ENCODE data around the gene BLMH. TPM values are rescaled to one million over a fixed set of nuclear protein-coding genes. Genes with fewer than 3 reads are reported as not detected.

The BLMH gene
- polyA plus RNA-seq, 1 experiment = 10.7 TPM

DNA sequence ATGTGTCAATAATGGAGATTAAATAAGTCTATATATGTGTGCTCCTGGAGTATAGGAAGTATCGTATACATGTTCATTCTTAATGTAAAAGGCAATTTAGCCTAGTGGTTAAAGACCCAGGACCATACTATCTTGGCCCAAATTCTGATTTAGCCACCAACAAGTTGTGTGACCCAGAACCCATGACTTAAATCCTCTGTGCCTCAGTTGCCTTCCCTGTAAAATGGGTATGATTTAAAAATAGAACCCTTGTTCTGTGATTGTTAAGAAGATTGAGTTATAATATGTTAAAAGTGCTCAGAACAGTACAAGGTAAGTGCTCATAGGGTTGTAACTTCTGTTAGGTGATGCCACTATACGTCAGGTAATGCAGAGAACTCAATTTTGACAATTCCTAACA, 18.8 kb upstream of the BLMH start:
- ChIA-PET CTCF (no interaction called here), POLR2A (no interaction called here)
- Histone ChIP-seq H3K4me3 (ENCODE audit: low read depth, low read length) (no peak overlapping the region), H3K27me3 (ENCODE audit: control insufficient read depth, insufficient read depth, low read length) (no peaks in the 10 kb centered on the region), H3K36me3 (ENCODE audit: control insufficient read depth, insufficient read depth, low read length) (no peaks in the 10 kb centered on the region)
- DNase-seq (ENCODE audit: low read depth) = no peak
- TF ChIP-seq, protein P1, sequence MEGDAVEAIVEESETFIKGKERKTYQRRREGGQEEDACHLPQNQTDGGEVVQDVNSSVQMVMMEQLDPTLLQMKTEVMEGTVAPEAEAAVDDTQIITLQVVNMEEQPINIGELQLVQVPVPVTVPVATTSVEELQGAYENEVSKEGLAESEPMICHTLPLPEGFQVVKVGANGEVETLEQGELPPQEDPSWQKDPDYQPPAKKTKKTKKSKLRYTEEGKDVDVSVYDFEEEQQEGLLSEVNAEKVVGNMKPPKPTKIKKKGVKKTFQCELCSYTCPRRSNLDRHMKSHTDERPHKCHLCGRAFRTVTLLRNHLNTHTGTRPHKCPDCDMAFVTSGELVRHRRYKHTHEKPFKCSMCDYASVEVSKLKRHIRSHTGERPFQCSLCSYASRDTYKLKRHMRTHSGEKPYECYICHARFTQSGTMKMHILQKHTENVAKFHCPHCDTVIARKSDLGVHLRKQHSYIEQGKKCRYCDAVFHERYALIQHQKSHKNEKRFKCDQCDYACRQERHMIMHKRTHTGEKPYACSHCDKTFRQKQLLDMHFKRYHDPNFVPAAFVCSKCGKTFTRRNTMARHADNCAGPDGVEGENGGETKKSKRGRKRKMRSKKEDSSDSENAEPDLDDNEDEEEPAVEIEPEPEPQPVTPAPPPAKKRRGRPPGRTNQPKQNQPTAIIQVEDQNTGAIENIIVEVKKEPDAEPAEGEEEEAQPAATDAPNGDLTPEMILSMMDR (IDR thresholded peaks at IDR 0.05; ENCODE audit: insufficient read depth, low read depth, low read length) = no peak

- Histone ChIP-seq H3K36me3 (ENCODE audit: control insufficient read depth, insufficient read depth, low read length) (no peaks in the 10 kb centered on the region), H3K4me3 (ENCODE audit: low read depth, low read length) (no peak overlapping the region), H3K27me3 (ENCODE audit: control insufficient read depth, insufficient read depth, low read length) (no peaks in the 10 kb centered on the region)
- peak; percentile 5 for DNase-seq (ENCODE audit: low read depth)
- TF ChIP-seq, protein P1 (IDR thresholded peaks at IDR 0.05; ENCODE audit: insufficient read depth, low read depth, low read length) = no peak
- CTCF ChIA-PET = interaction anchor here (0.7 kb wide), 1 partner anchor 13 kb away, joined by 3 read pairs; no protein-coding TSS in a partner anchor
- POLR2A ChIA-PET = no interaction called here
Measured at GRCh38 chr17:30309591-30309990, 17.8 kb upstream of the BLMH start.

DNA sequence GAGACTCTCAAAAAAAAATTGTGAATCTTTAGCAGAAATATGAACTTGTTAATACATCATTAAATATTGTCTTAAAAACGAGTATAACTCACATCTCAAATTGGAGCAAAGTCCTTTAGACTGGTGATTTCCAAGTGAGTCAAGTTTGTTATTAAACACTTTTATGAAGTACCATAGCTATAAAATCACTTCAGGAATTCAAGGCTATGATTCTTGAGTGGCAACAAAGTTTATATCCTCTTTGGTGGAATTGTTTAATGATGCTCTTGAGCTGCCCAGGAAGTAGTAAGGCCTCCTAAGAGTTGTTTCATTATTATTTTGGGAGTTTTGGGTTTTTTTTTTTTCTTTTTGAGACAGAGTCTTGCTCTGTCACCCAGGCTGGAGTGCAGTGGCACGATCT, 16.7 kb upstream of the BLMH start:
- ChIA-PET CTCF (interaction anchor here (0.7 to 1.4 kb wide), 2 partner anchors 10 to 12 kb away, joined by 3 read pairs; no protein-coding TSS in a partner anchor), POLR2A (no interaction called here)
- Histone ChIP-seq H3K36me3 (ENCODE audit: control insufficient read depth, insufficient read depth, low read length) (no peaks in the 10 kb centered on the region), H3K4me3 (ENCODE audit: low read depth, low read length) (no peak overlapping the region), H3K27me3 (ENCODE audit: control insufficient read depth, insufficient read depth, low read length) (no peaks in the 10 kb centered on the region)
- peak; percentile 9 for DNase-seq (ENCODE audit: low read depth)
- TF ChIP-seq, protein P1 (IDR thresholded peaks at IDR 0.05; ENCODE audit: insufficient read depth, low read depth, low read length) = no peak

GRCh38 chr17:30304778-30305177, 13.0 kb upstream of the BLMH start:
- TF ChIP-seq, protein P1 (IDR thresholded peaks at IDR 0.05; ENCODE audit: insufficient read depth, low read depth, low read length) = no peak
- Histone ChIP-seq H3K4me3 (ENCODE audit: low read depth, low read length) (no peak overlapping the region), H3K27me3 (ENCODE audit: control insufficient read depth, insufficient read depth, low read length) (no peaks in the 10 kb centered on the region), H3K36me3 (ENCODE audit: control insufficient read depth, insufficient read depth, low read length) (no peaks in the 10 kb centered on the region)
- ChIA-PET POLR2A (no interaction called here), CTCF (interaction anchor here (0.8 to 1.3 kb wide), 3 partner anchors 21 to 83 kb away, joined by 3 read pairs; partner anchors contain the start of gene TMIGD1)
- DNase-seq (ENCODE audit: low read depth) = no peak

DNA sequence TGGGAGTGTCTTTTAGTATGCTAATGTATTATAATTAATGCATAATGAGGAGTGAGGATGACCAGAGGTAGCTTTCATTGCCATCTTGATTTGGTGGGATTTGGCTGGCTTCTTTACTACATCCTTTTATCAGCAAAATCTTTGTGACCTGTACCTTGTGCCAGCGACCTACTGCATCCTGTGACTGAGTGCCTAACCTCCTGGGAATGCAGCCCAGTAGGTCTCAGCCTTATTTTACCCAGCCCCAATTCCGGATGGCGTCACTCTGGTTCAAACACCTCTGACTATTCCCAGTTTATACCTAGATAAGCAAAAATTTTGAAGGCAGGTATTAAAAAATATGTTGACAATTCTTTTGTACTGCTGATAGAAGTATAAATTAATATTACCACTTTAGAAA, 10.5 kb upstream of the BLMH start:
- H3K4me3 ChIP-seq (ENCODE audit: low read depth, low read length) = no peak overlapping the region
- H3K36me3 ChIP-seq (ENCODE audit: control insufficient read depth, insufficient read depth, low read length) = no peaks in the 10 kb centered on the region
- H3K27me3 ChIP-seq (ENCODE audit: control insufficient read depth, insufficient read depth, low read length) = no peaks in the 10 kb centered on the region
- ChIA-PET CTCF (no interaction called here), POLR2A (no interaction called here)
- DNase-seq (ENCODE audit: low read depth) = no peak
- TF ChIP-seq, protein P1 (IDR thresholded peaks at IDR 0.05; ENCODE audit: insufficient read depth, low read depth, low read length) = no peak
